HCT116 (cell line): Measurements from ENCODE around the gene ESR2. TPM values are rescaled to one million over a fixed set of nuclear protein-coding genes. Genes with fewer than 3 reads are reported as not detected.

Experiments used
- ATAC-seq: fragments of 200-7000 bp; cut with Tn5 transposase; 2 replicates; pipeline ENCODE4 v1.9.1; 2020; ENCODE audit warnings: mild to moderate bottlenecking, moderate library complexity
- BruUV-seq: library from RNA; stranded (reverse); fragments of 400-500 nt; replicated peaks from 2 replicates; lab custom pipeline; 2021; lab: Mats Ljungman, UMichigan
- CTCF ChIA-PET: fragments of 300-600 bp; sonication (Branson Sonifier 250); formaldehyde crosslinking; loops from one replicate; lab custom pipeline; 2021; ENCODE audit warnings: antibody characterized with exemption; lab: Charles Lee
- POLR2A ChIA-PET: fragments of 300-600, 350-600 bp; sonication (Branson Sonifier 250); formaldehyde crosslinking; loops from one replicate; lab custom pipeline; 2021; ENCODE audit warnings: antibody characterized with exemption; lab: Charles Lee
- RAD21 ChIA-PET, 2 experiments: fragments of 300-600 bp; sonication (Branson Sonifier 250); formaldehyde crosslinking; loops; one replicate each; lab custom pipeline; 2023; ENCODE audit warnings: low total read pairs in 2 of 2; ENCODE audit not compliant: uncharacterized antibody in 2 of 2, unreplicated experiment in 2 of 2, low non-redundant PET in 1 of 2; lab: Charles Lee
- DNase-seq: peaks from one replicate; pipeline ENCODE4 v3.0.0-alpha.2; 2010; ENCODE audit warnings: low read depth, low spot score
- H2AFZ ChIP-seq: fragments of 200-600 bp; shearing (Covaris generic), sonication (generic); 2 replicates; pipeline ENCODE4 v1.6.1; 2017; ENCODE audit warnings: low read depth, mixed run types, mixed read lengths, antibody characterized with exemption, low read length; ENCODE audit not compliant: poor library complexity, severe bottlenecking
- H3K27ac ChIP-seq: 2 replicates; pipeline ENCODE4 v1.5.1; 2012; ENCODE audit warnings: low read depth, low read length
- H3K27me3 ChIP-seq: fragments of 200-600 bp; sonication (generic); 2 replicates; pipeline ENCODE4 v1.6.1; 2016; ENCODE audit warnings: mixed run types, low read length, mixed read lengths; ENCODE audit not compliant: insufficient read depth
- H3K36me3 ChIP-seq, 2 experiments: fragments of 200-500 bp in 1 of 2; fragments of 200-600 bp in 1 of 2; sonication (Bioruptor generic) in 1 of 2; sonication (generic) in 1 of 2; 2 replicates each; pipeline versions ENCODE4 v1.5.1 to v1.6.1; 2014 to 2016; ENCODE audit warnings: low read length in 2 of 2, inconsistent platforms in 1 of 2, mixed read lengths in 1 of 2, mixed run types in 1 of 2; ENCODE audit not compliant: insufficient read depth in 2 of 2, control insufficient read depth in 1 of 2
- H3K4me1 ChIP-seq, 2 experiments: fragments of 200-600 bp in 1 of 2; sonication (generic) in 1 of 2; 2 replicates each; pipeline versions ENCODE4 v1.5.1 to v1.6.1; 2012 to 2017; ENCODE audit warnings: low read length in 2 of 2, inconsistent platforms in 1 of 2, mild to moderate bottlenecking in 1 of 2, mixed read lengths in 1 of 2, mixed run types in 1 of 2, moderate library complexity in 1 of 2; ENCODE audit not compliant: insufficient read depth in 2 of 2, control insufficient read depth in 1 of 2
- H3K4me2 ChIP-seq: fragments of 200-600 bp; sonication (generic); 2 replicates; pipeline ENCODE4 v1.6.1; 2017; ENCODE audit warnings: mixed run types, low read length, mixed read lengths
- H3K4me3 ChIP-seq, 2 experiments: fragments of 200-600 bp in 1 of 2; sonication (generic) in 1 of 2; replicated peaks in 1 of 2; 2 replicates each; pipeline ENCODE4 v1.5.1; 2011 to 2016; ENCODE audit warnings: low read length in 2 of 2, control low read depth in 1 of 2, low read depth in 1 of 2, mild to moderate bottlenecking in 1 of 2, mixed read lengths in 1 of 2, mixed run types in 1 of 2
- H3K79me2 ChIP-seq: fragments of 200-600 bp; sonication (generic); 2 replicates; pipeline ENCODE4 v1.6.1; 2017; ENCODE audit warnings: mild to moderate bottlenecking, mixed run types, low read length, moderate library complexity, mixed read lengths; ENCODE audit not compliant: insufficient read depth
- H3K9ac ChIP-seq: fragments of 200-600 bp; sonication (generic); 2 replicates; pipeline ENCODE4 v1.6.1; 2016; ENCODE audit warnings: low read length, mixed read lengths
- H3K9me2 ChIP-seq: fragments of 200-600 bp; sonication (generic), shearing (Covaris generic); 2 replicates; pipeline ENCODE4 v1.6.1; 2017; ENCODE audit warnings: mixed run types, mild to moderate bottlenecking, moderate library complexity; ENCODE audit not compliant: insufficient read depth
- H3K9me3 ChIP-seq, 2 experiments: fragments of 200-500 bp in 1 of 2; fragments of 200-600 bp in 1 of 2; sonication (Bioruptor generic) in 1 of 2; sonication (generic) in 1 of 2; 2 replicates each; pipeline ENCODE4 v1.6.1; 2014 to 2017; ENCODE audit warnings: low read length in 2 of 2, mixed read lengths in 2 of 2, inconsistent platforms in 1 of 2, low read depth in 1 of 2, mild to moderate bottlenecking in 1 of 2, mixed run types in 1 of 2, moderate library complexity in 1 of 2; ENCODE audit not compliant: control insufficient read depth in 1 of 2, insufficient read depth in 1 of 2
- H4K20me1 ChIP-seq: fragments of 200-600 bp; sonication (generic), shearing (Covaris generic); 2 replicates; pipeline ENCODE4 v1.6.1; 2017; ENCODE audit warnings: mixed run types, mild to moderate bottlenecking, moderate library complexity; ENCODE audit not compliant: insufficient read depth
- EZH2phosphoT487 ChIP-seq: fragments of 200-600 bp; IDR thresholded peaks from 2 replicates; pipeline ENCODE4 v1.6.1; 2018; ENCODE audit warnings: antibody characterized with exemption, borderline replicate concordance
- POLR2A ChIP-seq: IDR thresholded peaks from 2 replicates; pipeline ENCODE4 v1.7.0; 2011; ENCODE audit warnings: borderline replicate concordance; ENCODE audit not compliant: insufficient read depth, insufficient read length; ENCODE audit errors: extremely low read depth
- SRF ChIP-seq: IDR thresholded peaks from 2 replicates; pipeline ENCODE4 v1.6.1; 2012; ENCODE audit warnings: low read depth
- intact Hi-C: fragments of 100-400 bp; cut with micrococcal nuclease; formaldehyde crosslinking; loops from 2 replicates; pipeline ENCODE4 v1.10.0; 2022
- total RNA-seq: library from RNA; stranded (reverse); gene quantifications from one replicate; pipeline ENCODE4 v1.2.1, GENCODE V29; 2021; ENCODE audit not compliant: unreplicated experiment

The ESR2 gene
- total RNA-seq, 1 experiment from 2014 or later: 0.32 TPM

DNA sequence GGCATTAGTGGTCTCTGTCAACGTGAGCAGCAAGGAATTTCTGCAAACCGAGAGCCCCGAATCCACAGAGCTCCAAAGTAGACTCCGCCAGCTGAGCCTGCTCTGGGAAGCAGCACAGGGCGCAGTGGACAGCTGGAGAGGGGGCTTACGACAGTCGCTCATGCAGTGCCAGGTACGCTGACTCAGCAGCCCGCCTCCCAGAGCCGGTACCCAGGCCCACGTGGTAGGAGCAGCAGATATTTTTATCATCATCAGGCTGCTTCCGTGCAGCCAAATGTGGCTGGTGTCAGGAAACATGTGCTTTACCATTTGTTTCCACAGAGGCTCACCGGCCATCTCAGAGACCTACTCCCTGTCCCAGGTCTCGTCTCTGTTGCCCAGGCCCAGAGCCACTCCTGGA, 73.7 kb downstream of the ESR2 start:
- ATAC-seq: no peak
- ChIA-PET CTCF (no interaction called here), POLR2A (no interaction called here), RAD21 (no interaction called here)
- no TSS peak for BruUV-seq
- no peaks in the 10 kb centered on the region for H3K4me1 ChIP-seq
- H3K27ac ChIP-seq: no peak overlapping the region
- no peaks in the 10 kb centered on the region for H3K9me3 ChIP-seq
- H3K79me2 ChIP-seq: no peaks in the 10 kb centered on the region
- H3K4me2 ChIP-seq: no peak overlapping the region
- intact Hi-C loops: no loop called here
- H3K9ac ChIP-seq: no peak overlapping the region
- no peak overlapping the region for H2AFZ ChIP-seq
- H3K4me3 ChIP-seq: no peak overlapping the region
- H4K20me1 ChIP-seq: no peaks in the 10 kb centered on the region
- H3K36me3 ChIP-seq: peaks cover 7 to 16% of the 10 kb centered on the region in 2 experiments; a peak in 2 of 4 replicates
- DNase-seq: no peak
- no peak for TF ChIP-seq POLR2A
- TF ChIP-seq, all 23 proteins: peak for 0
- Histone ChIP-seq H3K9me2 (no peaks in the 10 kb centered on the region), H3K27me3 (no peaks in the 10 kb centered on the region)

- Histone ChIP-seq H3K9ac (no peak overlapping the region), H3K4me1 (no peaks in the 10 kb centered on the region), H2AFZ (no peak overlapping the region), H3K27ac (no peak overlapping the region), H3K4me2 (no peak overlapping the region), H4K20me1 (no peaks in the 10 kb centered on the region), H3K9me2 (no peaks in the 10 kb centered on the region), H3K27me3 (no peaks in the 10 kb centered on the region), H3K36me3 (peaks cover 7 to 16% of the 10 kb centered on the region in 2 experiments; a peak in 2 of 4 replicates), H3K4me3 (no peak overlapping the region), H3K9me3 (no peaks in the 10 kb centered on the region), H3K79me2 (no peaks in the 10 kb centered on the region)
- TF ChIP-seq POLR2A: no peak
- no peak for TF ChIP-seq EZH2phosphoT487
- no peak for TF ChIP-seq SRF
- RAD21 ChIA-PET: no interaction called here
- CTCF ChIA-PET: no interaction called here
- intact Hi-C loops: no loop called here
- ATAC-seq: no peak
- BruUV-seq: no TSS peak
- POLR2A ChIA-PET: no interaction called here
- no peak for DNase-seq
These were observed 74.1 kb downstream of the ESR2 start for GRCh38 chr14:64220056-64220455.
